ENCODE results near the gene MYH6. TPM values are rescaled to one million over a fixed set of nuclear protein-coding genes. Genes with fewer than 3 reads are reported as not detected.
A peak's percentile ranks its signal among the peaks of the same experiment; 100 is the strongest.

The MYH6 gene
- total RNA-seq, 1 donor from 2014 or later, result not detected

DNA sequence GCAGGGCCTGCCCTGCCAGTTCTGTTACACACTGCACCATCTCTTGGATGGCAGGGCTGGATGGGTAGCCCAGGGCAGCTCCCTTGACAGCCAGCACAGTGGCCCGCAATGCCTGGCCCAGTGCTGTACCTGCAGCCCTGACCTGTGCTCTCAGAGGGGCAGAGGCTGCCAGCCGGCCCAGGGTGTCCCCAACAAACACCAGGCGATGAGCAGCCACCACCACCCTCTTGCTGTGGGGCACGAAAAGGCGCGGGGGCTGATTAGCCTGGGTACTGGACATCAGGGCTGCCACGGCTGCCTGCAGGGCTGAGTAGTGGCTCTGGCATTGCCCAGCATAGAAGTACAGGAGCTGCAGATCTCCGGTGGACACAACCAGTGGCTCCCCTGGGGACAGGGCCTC, 50.8 kb downstream of the MYH6 start:
- no peak overlapping the region for H3K4me3 ChIP-seq (ENCODE audit: low read depth, low read length)
- no peak for DNase-seq (ENCODE audit: low read depth)
- TF ChIP-seq, protein P1, sequence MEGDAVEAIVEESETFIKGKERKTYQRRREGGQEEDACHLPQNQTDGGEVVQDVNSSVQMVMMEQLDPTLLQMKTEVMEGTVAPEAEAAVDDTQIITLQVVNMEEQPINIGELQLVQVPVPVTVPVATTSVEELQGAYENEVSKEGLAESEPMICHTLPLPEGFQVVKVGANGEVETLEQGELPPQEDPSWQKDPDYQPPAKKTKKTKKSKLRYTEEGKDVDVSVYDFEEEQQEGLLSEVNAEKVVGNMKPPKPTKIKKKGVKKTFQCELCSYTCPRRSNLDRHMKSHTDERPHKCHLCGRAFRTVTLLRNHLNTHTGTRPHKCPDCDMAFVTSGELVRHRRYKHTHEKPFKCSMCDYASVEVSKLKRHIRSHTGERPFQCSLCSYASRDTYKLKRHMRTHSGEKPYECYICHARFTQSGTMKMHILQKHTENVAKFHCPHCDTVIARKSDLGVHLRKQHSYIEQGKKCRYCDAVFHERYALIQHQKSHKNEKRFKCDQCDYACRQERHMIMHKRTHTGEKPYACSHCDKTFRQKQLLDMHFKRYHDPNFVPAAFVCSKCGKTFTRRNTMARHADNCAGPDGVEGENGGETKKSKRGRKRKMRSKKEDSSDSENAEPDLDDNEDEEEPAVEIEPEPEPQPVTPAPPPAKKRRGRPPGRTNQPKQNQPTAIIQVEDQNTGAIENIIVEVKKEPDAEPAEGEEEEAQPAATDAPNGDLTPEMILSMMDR (conservative IDR thresholded peaks at IDR 0.05; ENCODE audit: low read depth, low read length), result no peak

DNA sequence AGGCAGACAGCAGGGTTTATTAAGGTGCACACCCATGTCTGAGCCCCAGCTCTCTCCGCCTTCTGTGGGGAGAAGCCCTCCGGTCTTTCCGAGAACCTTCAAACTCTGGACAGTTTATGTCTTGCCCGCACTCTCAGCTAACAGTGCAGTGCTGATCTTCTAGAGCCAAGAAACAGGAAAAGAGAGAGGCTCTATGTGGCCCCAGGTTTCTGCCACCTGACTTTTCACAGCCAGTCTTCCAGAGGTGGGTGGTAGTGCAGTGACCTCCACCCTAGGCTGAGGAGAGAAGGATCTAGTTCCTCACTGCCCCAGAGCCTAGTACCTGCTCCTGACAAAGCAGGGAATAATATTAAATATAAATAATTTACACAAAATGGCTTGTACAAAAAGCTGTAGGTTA, 51.4 kb downstream of the MYH6 start:
- DNase-seq (ENCODE audit: low read depth), result no peak
- no peak overlapping the region for H3K4me3 ChIP-seq (ENCODE audit: low read depth, low read length)
- TF ChIP-seq, protein P1 (conservative IDR thresholded peaks at IDR 0.05; ENCODE audit: low read depth, low read length), result no peak

DNA sequence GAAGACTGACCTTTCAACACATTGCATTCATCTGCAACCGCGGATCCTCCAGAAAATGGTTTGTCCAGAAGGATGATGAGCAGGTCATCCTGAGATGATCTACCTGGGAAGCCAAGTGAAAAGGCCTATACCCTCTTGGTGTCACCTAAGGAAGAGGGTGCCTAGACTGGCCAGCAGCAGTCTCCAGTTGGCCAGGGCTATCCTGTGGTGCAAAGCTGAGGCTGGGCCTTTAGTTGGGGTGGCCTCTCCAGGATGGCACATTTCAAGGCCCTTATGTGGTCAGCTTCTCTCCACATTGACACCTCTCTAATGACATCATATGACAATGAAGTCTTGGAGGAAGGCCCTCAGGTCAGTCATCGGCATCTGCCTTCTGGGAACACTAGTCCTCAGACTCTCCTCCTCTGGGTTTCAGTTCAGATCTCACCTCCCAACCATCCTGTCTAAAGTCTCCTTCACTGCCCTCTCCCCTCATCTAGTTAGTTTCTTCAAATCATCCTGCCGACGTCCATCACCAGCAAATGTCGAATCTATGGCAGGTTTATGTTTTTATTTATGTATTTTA, 52.1 kb downstream of the MYH6 start:
- DNase-seq (ENCODE audit: low read depth), result no peak
- TF ChIP-seq, protein P1 (conservative IDR thresholded peaks at IDR 0.05; ENCODE audit: low read depth, low read length), result no peak
- H3K4me3 ChIP-seq (ENCODE audit: low read depth, low read length), result no peak overlapping the region

DNA sequence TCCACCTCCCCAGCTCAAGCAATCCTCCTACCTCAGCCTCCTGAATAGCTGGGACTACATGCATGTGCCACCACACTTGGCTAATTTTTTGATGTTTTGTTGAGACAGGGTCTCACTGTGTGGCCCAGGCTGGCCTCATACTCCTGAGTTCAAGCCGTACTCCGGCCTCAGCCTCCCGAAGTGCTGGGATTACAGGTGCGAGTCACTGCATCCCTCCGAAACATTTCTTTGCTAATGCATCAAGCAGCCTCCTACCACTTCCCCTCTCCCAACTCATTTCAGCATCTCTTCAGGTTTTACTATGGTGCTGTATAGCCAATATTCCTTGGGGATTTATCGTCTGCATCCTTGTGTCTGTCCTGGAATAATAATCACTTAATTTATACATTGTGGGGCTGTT, 53.1 kb downstream of the MYH6 start:
- no peak for DNase-seq (ENCODE audit: low read depth)
- H3K4me3 ChIP-seq (ENCODE audit: low read depth, low read length), result no peak overlapping the region
- TF ChIP-seq, protein P1 (conservative IDR thresholded peaks at IDR 0.05; ENCODE audit: low read depth, low read length), result no peak

DNA sequence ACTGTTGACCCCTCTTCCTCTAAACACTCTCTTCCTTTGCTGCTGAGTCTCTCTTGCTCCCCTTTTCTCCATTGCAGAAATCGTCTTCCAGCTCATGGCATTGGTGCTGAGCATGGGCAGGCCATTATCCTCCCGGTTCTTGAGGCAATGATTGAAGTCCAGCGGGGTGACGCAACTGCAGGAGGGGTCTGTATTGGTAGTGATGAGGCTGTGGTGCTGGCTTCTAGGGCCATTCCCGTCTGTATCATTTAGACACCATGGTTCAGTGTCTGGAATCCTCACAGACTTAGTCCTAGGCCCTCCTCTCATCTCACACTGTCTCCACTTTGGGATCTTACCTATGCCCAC, 54.7 kb downstream of the MYH6 start:
- no peak overlapping the region for H3K4me3 ChIP-seq (ENCODE audit: low read depth, low read length)
- DNase-seq (ENCODE audit: low read depth), result no peak
- TF ChIP-seq, protein P1 (conservative IDR thresholded peaks at IDR 0.05; ENCODE audit: low read depth, low read length), result no peak

DNA sequence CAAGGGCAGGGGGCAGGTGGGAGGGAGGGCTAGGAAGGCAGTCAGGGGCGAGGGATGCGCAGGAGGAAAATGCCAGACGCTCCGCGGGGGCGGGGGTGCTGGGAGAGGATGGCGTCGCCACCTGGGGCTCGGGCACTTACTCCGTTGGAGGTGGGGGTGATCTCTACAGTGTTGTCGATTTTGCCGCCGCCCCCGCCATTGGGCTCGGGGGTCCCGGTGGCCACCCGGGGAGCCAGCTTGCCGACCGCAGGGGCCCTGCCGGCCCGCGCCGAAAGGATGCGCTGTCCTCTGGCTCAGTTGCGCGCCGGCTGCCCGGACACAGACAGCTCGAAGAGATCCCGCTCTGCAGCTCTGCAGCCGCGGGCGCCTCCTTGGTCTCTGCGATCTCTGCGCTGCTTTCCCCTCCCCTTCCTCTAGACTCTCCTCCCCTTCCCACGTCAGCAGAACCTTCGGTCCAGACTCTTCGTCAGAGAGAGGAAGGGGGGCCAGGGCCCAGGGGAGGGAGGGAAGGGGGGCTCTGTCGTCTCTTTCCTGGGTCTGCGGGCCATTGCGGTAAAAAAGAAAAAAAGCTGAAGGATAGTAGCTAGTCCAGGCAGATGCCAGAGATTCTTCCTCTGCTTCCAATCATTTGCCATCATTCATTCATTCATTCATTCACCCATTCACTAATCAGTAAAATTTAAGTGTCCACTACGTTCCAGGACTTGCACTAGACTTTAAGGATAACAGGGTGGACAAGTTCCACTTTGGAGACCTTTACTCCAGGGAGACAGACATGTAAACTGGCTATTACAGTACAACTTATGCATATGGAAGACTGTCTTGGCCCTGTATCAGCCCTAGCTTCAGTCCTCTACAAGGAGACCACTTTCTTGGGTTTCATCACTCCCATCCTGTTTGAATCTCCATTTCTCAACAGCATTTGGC, 55.3 kb downstream of the MYH6 start, which contains the start of gene SLC22A17:
SLC22A17 (minus strand) TSS at position 382 of the 927 bp plus-strand sequence.
- H3K4me3 ChIP-seq (ENCODE audit: low read depth, low read length), result peak within 1 kb of the TSS; percentile 64
- no peak for DNase-seq (ENCODE audit: low read depth)
- TF ChIP-seq, protein P1 (conservative IDR thresholded peaks at IDR 0.05; ENCODE audit: low read depth, low read length), result no peak
